Activated CD4-positive, alpha-beta memory T cell treated with anti-CD3 and anti-CD28 coated beads for 36 hours (primary cell): ENCODE results near the gene VAMP2. TPM values are rescaled to one million over a fixed set of nuclear protein-coding genes. Genes with fewer than 3 reads are reported as not detected.
A peak's percentile ranks its signal among the peaks of the same experiment; 100 is the strongest.

Source experiments
- CTCF ChIA-PET: fragments of 350-600 bp; sonication (Branson Sonifier 250); formaldehyde crosslinking; loops from one replicate; lab custom pipeline; 2021; ENCODE audit warnings: antibody characterized with exemption, inconsistent platforms; lab: Charles Lee
- POLR2A ChIA-PET: fragments of 350-600 bp; sonication (Branson Sonifier 250); formaldehyde crosslinking; loops from one replicate; lab custom pipeline; 2021; ENCODE audit warnings: antibody characterized with exemption; lab: Charles Lee
- DNase-seq: peaks from one replicate; pipeline ENCODE4 v3.0.0-alpha.2; 2020
- H3K27ac Mint-ChIP-seq: one replicate; pipeline ENCODE4 v1.8.0; 2021; ENCODE audit warnings: mixed read lengths
- H3K27me3 Mint-ChIP-seq: one replicate; pipeline ENCODE4 v1.8.0; 2021; ENCODE audit warnings: mixed read lengths
- H3K36me3 Mint-ChIP-seq: one replicate; pipeline ENCODE4 v1.8.0; 2021; ENCODE audit warnings: mixed read lengths
- H3K4me1 Mint-ChIP-seq: one replicate; pipeline ENCODE4 v1.8.0; 2021; ENCODE audit warnings: low read depth, mixed read lengths
- H3K4me3 Mint-ChIP-seq: one replicate; pipeline ENCODE4 v1.8.0; 2021; ENCODE audit warnings: mild to moderate bottlenecking, mixed read lengths
- H3K9me3 Mint-ChIP-seq: one replicate; pipeline ENCODE4 v1.8.0; 2021; ENCODE audit warnings: mixed read lengths
- intact Hi-C: fragments of 100-400 bp; cut with micrococcal nuclease; formaldehyde crosslinking; loops from one replicate; pipeline ENCODE4 v1.15.1; 2023
- total RNA-seq, 2 experiments: library from RNA; stranded (reverse); gene quantifications; one replicate each; pipeline ENCODE4 v1.2.3, GENCODE V29; 2021

VAMP2 gene
- total RNA-seq, 2 experiments from 2014 or later = 30.1 to 30.4 TPM

- intact Hi-C loops = loop anchor here (1.0 to 10.0 kb wide), 3 partner anchors 68 to 687 kb away; partner anchors contain the start of genes BORCS6, FGF11 and TMEM102
- CTCF ChIA-PET = interaction anchor here (0.6 to 3.8 kb wide), 6 partner anchors 16 to 47 kb away, joined by 3 to 35 read pairs (median 8); no protein-coding TSS in a partner anchor
- peaks cover 46% of the 10 kb centered on the region for H3K27me3 Mint-ChIP-seq
Measured at GRCh38 chr17:8121681-8122421, 40.9 kb downstream of the VAMP2 start.

GRCh38 chr17:8121407-8121680 is 41.4 kb downstream of the VAMP2 start:
- Mint-ChIP-seq H3K27me3 (peaks cover 51% of the 10 kb centered on the region), H3K27ac (no peak overlapping the region), H3K36me3 (peaks cover 19% of the 10 kb centered on the region), H3K9me3 (peaks cover 2% of the 10 kb centered on the region), H3K4me1 (peaks cover 69% of the 10 kb centered on the region), H3K4me3 (peak overlapping the region; percentile 83)
- POLR2A ChIA-PET = interaction anchor here (1.5 to 6.8 kb wide), 2 partner anchors 18 to 52 kb away, joined by 3 to 52 read pairs; no protein-coding TSS in a partner anchor
- no peak for DNase-seq
- CTCF ChIA-PET = interaction anchor here (1.0 to 3.8 kb wide), 3 partner anchors 17 to 37 kb away, joined by 5 to 35 read pairs (median 10); no protein-coding TSS in a partner anchor
- intact Hi-C loops = loop anchor here (5.0 to 10.0 kb wide), 2 partner anchors 279 to 687 kb away; partner anchors contain the start of genes FGF11 and TMEM102

More at GRCh38 chr17:8121681-8122421, 40.9 kb downstream of the VAMP2 start:
- no peak overlapping the region for H3K27ac Mint-ChIP-seq
- peaks cover 19% of the 10 kb centered on the region for H3K36me3 Mint-ChIP-seq
- peaks cover 72% of the 10 kb centered on the region for H3K4me1 Mint-ChIP-seq
- peak overlapping the region; percentile 83 for H3K4me3 Mint-ChIP-seq
- H3K9me3 Mint-ChIP-seq = peaks cover 2% of the 10 kb centered on the region
- POLR2A ChIA-PET = interaction anchor here (0.7 to 6.8 kb wide), 5 partner anchors 18 to 126 kb away, joined by 3 to 52 read pairs (median 3); partner anchors contain the start of gene CTC1
- peak; percentile 77 for DNase-seq

GRCh38 chr17:8120520-8121406 is 42.0 kb downstream of the VAMP2 start:
- peak; percentile 90 for DNase-seq
- Mint-ChIP-seq H3K27ac (peak overlapping the region; percentile 91), H3K4me1 (peaks cover 65% of the 10 kb centered on the region), H3K27me3 (peaks cover 55% of the 10 kb centered on the region), H3K4me3 (peak overlapping the region; percentile 83), H3K9me3 (peaks cover 2% of the 10 kb centered on the region), H3K36me3 (peaks cover 19% of the 10 kb centered on the region)
- ChIA-PET CTCF (interaction anchor here (0.7 to 7.0 kb wide), 18 partner anchors 11 to 189 kb away, joined by 3 to 92 read pairs (median 14); partner anchors contain the start of genes AURKB, BORCS6, CNTROB and CTC1), POLR2A (interaction anchor here (1.0 to 6.8 kb wide), 8 partner anchors 17 to 128 kb away, joined by 3 to 52 read pairs (median 6); partner anchors contain the start of genes CTC1 and PFAS)
- intact Hi-C loops = loop anchor here (1.0 to 10.0 kb wide), 5 partner anchors 67 to 686 kb away; partner anchors contain the start of genes FGF11 and TMEM102

- intact Hi-C loops = loop anchor here (1.0 to 10.0 kb wide), 14 partner anchors 18 to 685 kb away; partner anchors contain the start of genes CNTROB, CTC1, FGF11 and PFAS
- ChIA-PET CTCF (interaction anchor here (0.7 to 7.0 kb wide), 43 partner anchors 8 to 432 kb away, joined by 3 to 92 read pairs (median 5); partner anchors contain the start of genes AURKB, BORCS6, CNTROB and CTC1), POLR2A (interaction anchor here (0.7 to 6.8 kb wide), 17 partner anchors 18 to 433 kb away, joined by 3 to 52 read pairs (median 4); partner anchors contain the start of genes AURKB, CTC1, PER1 and PFAS)
- peaks cover 16% of the 10 kb centered on the region for H3K36me3 Mint-ChIP-seq
- peaks cover 2% of the 10 kb centered on the region for H3K9me3 Mint-ChIP-seq
- peak overlapping the region; percentile 91 for H3K27ac Mint-ChIP-seq
- peaks cover 56% of the 10 kb centered on the region for H3K4me1 Mint-ChIP-seq
- peak overlapping the region; percentile 83 for H3K4me3 Mint-ChIP-seq
- H3K27me3 Mint-ChIP-seq = peaks cover 56% of the 10 kb centered on the region
- DNase-seq = peak; percentile 96
Measured at GRCh38 chr17:8119581-8120519, 42.9 kb downstream of the VAMP2 start.

- H3K36me3 Mint-ChIP-seq = peaks cover 16% of the 10 kb centered on the region
- H3K9me3 Mint-ChIP-seq = peaks cover 2% of the 10 kb centered on the region
- peaks cover 48% of the 10 kb centered on the region for H3K4me1 Mint-ChIP-seq
- peak; percentile 90 for DNase-seq
- H3K4me3 Mint-ChIP-seq = peak overlapping the region; percentile 83
- H3K27ac Mint-ChIP-seq = peak overlapping the region; percentile 91
- intact Hi-C loops = loop anchor here (1.0 to 5.0 kb wide), 11 partner anchors 19 to 504 kb away; partner anchors contain the start of genes CNTROB, CTC1, PFAS and SLC25A35
- H3K27me3 Mint-ChIP-seq = peaks cover 56% of the 10 kb centered on the region
- ChIA-PET POLR2A (interaction anchor here (0.6 to 6.8 kb wide), 17 partner anchors 19 to 432 kb away, joined by 3 to 52 read pairs (median 4); partner anchors contain the start of genes AURKB, CTC1, PER1 and PFAS), CTCF (interaction anchor here (0.7 to 7.0 kb wide), 37 partner anchors 8 to 431 kb away, joined by 3 to 92 read pairs (median 6); partner anchors contain the start of genes AURKB, BORCS6, CTC1 and PFAS)
Measured at GRCh38 chr17:8118769-8119580, 43.8 kb downstream of the VAMP2 start.

- intact Hi-C loops = loop anchor here (1.0 to 5.0 kb wide), 6 partner anchors 45 to 186 kb away; partner anchors contain the start of genes CNTROB, CTC1, PFAS and SLC25A35
- peak within 1 kb of the TSS; percentile 91 for H3K27ac Mint-ChIP-seq
- H3K36me3 Mint-ChIP-seq = peaks cover 16% of the 10 kb centered on the region
- CTCF ChIA-PET = interaction anchor here (0.9 to 7.0 kb wide), 21 partner anchors 9 to 183 kb away, joined by 4 to 92 read pairs (median 19); partner anchors contain the start of genes BORCS6, CTC1 and TMEM107
- peaks cover 40% of the 10 kb centered on the region for H3K4me1 Mint-ChIP-seq
- H3K27me3 Mint-ChIP-seq = peaks cover 53% of the 10 kb centered on the region
- POLR2A ChIA-PET = interaction anchor here (0.6 to 6.8 kb wide), 6 partner anchors 44 to 130 kb away, joined by 3 to 52 read pairs (median 3); partner anchors contain the start of genes CTC1 and PFAS
- peak; percentile 53 for DNase-seq
- H3K4me3 Mint-ChIP-seq = peak within 1 kb of the TSS; percentile 83
- H3K9me3 Mint-ChIP-seq = peaks cover 2% of the 10 kb centered on the region
Measured at GRCh38 chr17:8117980-8118768, 44.6 kb downstream of the VAMP2 start, which contains the start of gene ALOXE3. ALOXE3 (minus strand) TSS chr17:8118514; CDS start chr17:8117990, 524 bp downstream.

- Mint-ChIP-seq H3K9me3 (peaks cover 2% of the 10 kb centered on the region), H3K27ac (no peak overlapping the region), H3K36me3 (peaks cover 16% of the 10 kb centered on the region), H3K4me3 (peak overlapping the region; percentile 83), H3K27me3 (peaks cover 54% of the 10 kb centered on the region), H3K4me1 (peaks cover 35% of the 10 kb centered on the region)
- ChIA-PET POLR2A (interaction anchor here (1.0 to 1.3 kb wide), 2 partner anchors 43 to 56 kb away, joined by 3 read pairs; no protein-coding TSS in a partner anchor), CTCF (interaction anchor here (1.0 to 7.0 kb wide), 14 partner anchors 8 to 183 kb away, joined by 4 to 92 read pairs (median 25); no protein-coding TSS in a partner anchor)
- intact Hi-C loops = loop anchor here (5.0 kb wide), 1 partner anchor 185 kb away; the partner anchor contains the start of genes CNTROB and TRAPPC1
- no peak for DNase-seq
Measured at GRCh38 chr17:8117367-8117979, 45.3 kb downstream of the VAMP2 start.

GRCh38 chr17:8116776-8117175 is 46.0 kb downstream of the VAMP2 start:
- intact Hi-C loops = loop anchor here (5.0 kb wide), 1 partner anchor 184 kb away; the partner anchor contains the start of genes CNTROB and TRAPPC1
- no peak overlapping the region for H3K27ac Mint-ChIP-seq
- POLR2A ChIA-PET = interaction anchor here (1.3 kb wide), 1 partner anchor 57 kb away, joined by 3 read pairs; no protein-coding TSS in a partner anchor
- peaks cover 33% of the 10 kb centered on the region for H3K4me1 Mint-ChIP-seq
- peaks cover 53% of the 10 kb centered on the region for H3K27me3 Mint-ChIP-seq
- peaks cover 2% of the 10 kb centered on the region for H3K9me3 Mint-ChIP-seq
- no peak overlapping the region for H3K4me3 Mint-ChIP-seq
- DNase-seq = no peak
- CTCF ChIA-PET = interaction anchor here (0.5 to 7.0 kb wide), 6 partner anchors 10 to 257 kb away, joined by 3 to 92 read pairs (median 8); no protein-coding TSS in a partner anchor
- H3K36me3 Mint-ChIP-seq = peaks cover 16% of the 10 kb centered on the region
